Breast epithelium (tissue), 3 donors: ENCODE results near the gene GSTM1.

ENCODE experiments used
- CTCF ChIP-seq, 3 donors: fragments of 450-650 bp; IDR thresholded peaks; one replicate each; pipeline ENCODE4 v1.5.1; 2016 to 2017; ENCODE audit warnings: antibody characterized with exemption in 3 of 3, mild to moderate bottlenecking in 3 of 3, moderate library complexity in 3 of 3
- POLR2A ChIP-seq: fragments of 450-650 bp; IDR thresholded peaks from one replicate; pipeline ENCODE4 v1.6.1; 2016; ENCODE audit warnings: antibody characterized with exemption, mild to moderate bottlenecking, moderate library complexity

GRCh38 chr1:109716570-109717090, 29.0 kb downstream of the GSTM1 start:
- TF ChIP-seq CTCF (IDR thresholded peaks at IDR 0.05) (no peak), POLR2A (no peak)
